ENCODE measurements around the gene CFAP126. TPM values are rescaled to one million over a fixed set of nuclear protein-coding genes. Genes with fewer than 3 reads are reported as not detected.

CFAP126 gene
- total and polyA plus RNA-seq, 2 of the 8 experiments (the other 6 are each of a cell fraction or from before 2014, with no cell fraction given) = not detected

GRCh38 chr1:161398900-161399256 lies 31.2 kb upstream of the CFAP126 start:
- WGBS, 2 experiments (ENCODE audit: extremely low coverage in 1 of 2, insufficient coverage in 1 of 2, insufficient read length in 1 of 2, insufficient replicate concordance in 2 of 2, low coverage in 1 of 2, low lambda C conversion rate in 2 of 2, missing lambda C conversion rate in 1 of 2) = 36% methylated on average over 17 of the region's 17 CpGs; no CpG with 5 or more reads in 1 of the 2 experiments
- Histone ChIP-seq H3K9me3 (ENCODE audit: insufficient read depth in 2 of 2, low read depth in 1 of 2, low read length in 1 of 2) (no peaks in the 10 kb centered on the region), H3K36me3 (ENCODE audit: control insufficient read depth in 2 of 4, insufficient read depth in 4 of 4, low read length in 3 of 4) (no peaks in the 10 kb centered on the region), H3K4me2 (ENCODE audit: insufficient read depth in 1 of 2, low read depth in 2 of 2, low read length in 2 of 2) (peak overlapping the region; percentile 66 to 75), H4K5ac (ENCODE audit: insufficient read length, low read depth, low read length) (peak overlapping the region; percentile 1), H2BK120ac (replicated peaks; ENCODE audit: low read depth, low read length) (no peak overlapping the region), H2BK12ac (ENCODE audit: low read depth, low read length) (no peak overlapping the region; the same call in 1 of the 2 replicates), H3K27ac (ENCODE audit: low read depth, low read length) (peak overlapping the region; percentile 65; the same call in 1 of the 2 replicates), H4K20me1 (replicated peaks in 1 of 2; ENCODE audit: control insufficient read depth in 1 of 2, insufficient read depth in 2 of 2, low read length in 2 of 2) (no peaks in the 10 kb centered on the region), H2BK15ac (ENCODE audit: low read length) (0 out of 2 replicates have a peak overlapping the region, but pooled peaks have one; percentile 67), H3K56ac (replicated peaks; ENCODE audit: insufficient read length, low read depth, low read length) (no peak overlapping the region), H2AFZ (ENCODE audit: low read length) (peak overlapping the region; percentile 88), H3K79me2 (ENCODE audit: control insufficient read depth in 1 of 2, insufficient read depth in 2 of 2, low read length in 2 of 2) (no peaks in the 10 kb centered on the region), H3K18ac (ENCODE audit: extremely low read depth, low read length) (peak overlapping the region; percentile 72), H3K4me1 (replicated peaks in 1 of 4; ENCODE audit: control insufficient read depth in 3 of 4, insufficient read depth in 4 of 4, low read length in 3 of 4) (peaks cover 0 to 2% (median under 1%) of the 10 kb centered on the region in 4 experiments; a peak in 3 of 7 replicates), H3K23me2 (ENCODE audit: low read depth, low read length) (no peaks in the 10 kb centered on the region; the same call in 1 of the 2 replicates), H2BK5ac (ENCODE audit: low read depth, low read length) (peak overlapping the region; percentile 73), H2AK5ac (ENCODE audit: low read depth, low read length) (no peak overlapping the region), H3K4ac (replicated peaks; ENCODE audit: insufficient read length, low read depth, low read length) (no peak overlapping the region), H4K8ac (ENCODE audit: extremely low read depth, insufficient read depth, low read length) (peak overlapping the region; percentile 95; the same call in 1 of the 2 replicates), H3K4me3 (ENCODE audit: extremely low read depth in 1 of 4, insufficient read depth in 2 of 4, low read depth in 3 of 4, low read length in 4 of 4) (peak overlapping the region; percentile 76 to 97 (median 90)), H3K23ac (ENCODE audit: insufficient read length) (no peak overlapping the region), H3K9ac (replicated peaks in 1 of 4; ENCODE audit: extremely low read depth in 1 of 4, low read depth in 3 of 4, low read length in 3 of 4) (peak overlapping the region in 3 of 4 experiments; percentile 68 to 75 (median 74); a peak in 6 of 7 replicates), H3K14ac (ENCODE audit: insufficient read length) (no peak overlapping the region), H4K91ac (replicated peaks; ENCODE audit: insufficient read length, low read length) (no peak overlapping the region), H3K79me1 (ENCODE audit: low read depth, low read length) (no peaks in the 10 kb centered on the region), H2BK20ac (ENCODE audit: low read length) (no peak overlapping the region), H3K27me3 (replicated peaks in 1 of 4; ENCODE audit: control insufficient read depth in 3 of 4, extremely low read depth in 1 of 4, insufficient read depth in 3 of 4, low read length in 3 of 4) (no peaks in the 10 kb centered on the region)
- ChIA-PET CTCF (ENCODE audit: partially characterized antibody) (interaction anchor here (1.1 kb wide), 1 partner anchor 41 kb away, joined by 3 read pairs; no protein-coding TSS in a partner anchor), POLR2A (ENCODE audit: partially characterized antibody) (interaction anchor here (0.8 kb wide), 1 partner anchor 9 kb away, joined by 3 read pairs; no protein-coding TSS in a partner anchor)
- TF ChIP-seq PHF8 (conservative IDR thresholded peaks at IDR 0.05; ENCODE audit: low read depth, low read length) (peak; percentile 59), TAF1 (IDR thresholded peaks at IDR 0.05; ENCODE audit: low read depth, low read length) (no peak)
- FAIRE-seq (no peak), DNase-seq (ENCODE audit: low read depth in 1 of 2, low spot score in 2 of 2) (no peak)

Data from H1 (cell line).